ENCODE measurements around the gene PAPPA.

GRCh38 chr9:116370556-116370955 is 217.0 kb downstream of the PAPPA start:
- TF ChIP-seq POLR2A (IDR thresholded peaks at IDR 0.05) = no peak
- TF ChIP-seq, protein P1, sequence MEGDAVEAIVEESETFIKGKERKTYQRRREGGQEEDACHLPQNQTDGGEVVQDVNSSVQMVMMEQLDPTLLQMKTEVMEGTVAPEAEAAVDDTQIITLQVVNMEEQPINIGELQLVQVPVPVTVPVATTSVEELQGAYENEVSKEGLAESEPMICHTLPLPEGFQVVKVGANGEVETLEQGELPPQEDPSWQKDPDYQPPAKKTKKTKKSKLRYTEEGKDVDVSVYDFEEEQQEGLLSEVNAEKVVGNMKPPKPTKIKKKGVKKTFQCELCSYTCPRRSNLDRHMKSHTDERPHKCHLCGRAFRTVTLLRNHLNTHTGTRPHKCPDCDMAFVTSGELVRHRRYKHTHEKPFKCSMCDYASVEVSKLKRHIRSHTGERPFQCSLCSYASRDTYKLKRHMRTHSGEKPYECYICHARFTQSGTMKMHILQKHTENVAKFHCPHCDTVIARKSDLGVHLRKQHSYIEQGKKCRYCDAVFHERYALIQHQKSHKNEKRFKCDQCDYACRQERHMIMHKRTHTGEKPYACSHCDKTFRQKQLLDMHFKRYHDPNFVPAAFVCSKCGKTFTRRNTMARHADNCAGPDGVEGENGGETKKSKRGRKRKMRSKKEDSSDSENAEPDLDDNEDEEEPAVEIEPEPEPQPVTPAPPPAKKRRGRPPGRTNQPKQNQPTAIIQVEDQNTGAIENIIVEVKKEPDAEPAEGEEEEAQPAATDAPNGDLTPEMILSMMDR (IDR thresholded peaks at IDR 0.05) = no peak
